NCI-H510A treated with DMSO at 0.1 percent for 48 hours (cell line): ENCODE results near the gene NRP1.
A peak's percentile ranks its signal among the peaks of the same experiment; 100 is the strongest.

Experiments used
- DNase-seq: peaks from one replicate; lab custom pipeline; 2025; lab: John Stamatoyannopoulos, UW

Gene NRP1

GRCh38 chr10:33183655-33184054, 150.8 kb downstream of the NRP1 start:
- DNase-seq = no peak

- no peak for DNase-seq
Observed at GRCh38 chr10:33180921-33181320, 153.5 kb downstream of the NRP1 start.

- no peak for DNase-seq
Observed at GRCh38 chr10:33180390-33180789, 154.1 kb downstream of the NRP1 start.

- DNase-seq = peak; percentile 21
Observed at GRCh38 chr10:33179067-33179466, 155.4 kb downstream of the NRP1 start.

GRCh38 chr10:33178026-33178755, 156.3 kb downstream of the NRP1 start:
- no peak for DNase-seq

GRCh38 chr10:33176688-33177087, 157.8 kb downstream of the NRP1 start:
- no peak for DNase-seq

GRCh38 chr10:33174674-33175434, 159.6 kb downstream of the NRP1 start:
- DNase-seq = no peak

GRCh38 chr10:33165911-33166310, 168.6 kb downstream of the NRP1 start:
- DNase-seq = no peak

- no peak for DNase-seq
Observed at GRCh38 chr10:33164060-33164709, 170.3 kb downstream of the NRP1 start.

GRCh38 chr10:33162248-33162575, 172.3 kb downstream of the NRP1 start:
- no peak for DNase-seq

- DNase-seq = no peak
Observed at GRCh38 chr10:33161550-33162247, 172.8 kb downstream of the NRP1 start.

- no peak for DNase-seq
Observed at GRCh38 chr10:33160151-33160550, 174.3 kb downstream of the NRP1 start.

- DNase-seq = no peak
Observed at GRCh38 chr10:33157103-33157502, 177.4 kb downstream of the NRP1 start.

- no peak for DNase-seq
Observed at GRCh38 chr10:33155720-33156638, 178.5 kb downstream of the NRP1 start.

GRCh38 chr10:33154590-33154989, 179.9 kb downstream of the NRP1 start:
- DNase-seq = no peak

GRCh38 chr10:33153968-33154327, 180.5 kb downstream of the NRP1 start:
- no peak for DNase-seq

GRCh38 chr10:33153251-33153967, 181.1 kb downstream of the NRP1 start:
- DNase-seq = no peak

- DNase-seq = no peak
Observed at GRCh38 chr10:33152750-33153149, 181.7 kb downstream of the NRP1 start.

- DNase-seq = no peak
Observed at GRCh38 chr10:33152146-33152545, 182.3 kb downstream of the NRP1 start.

GRCh38 chr10:33151344-33151864, 183.1 kb downstream of the NRP1 start:
- no peak for DNase-seq

GRCh38 chr10:33150889-33151288, 183.6 kb downstream of the NRP1 start:
- no peak for DNase-seq
